HFFc6 (cell line): Measurements from ENCODE around the gene ARHGAP26. TPM values are rescaled to one million over a fixed set of nuclear protein-coding genes. Genes with fewer than 3 reads are reported as not detected.

ENCODE experiments used
- DNase-seq: peaks from one replicate; pipeline ENCODE4 v3.0.0-alpha.2; 2018
- H3K27ac Mint-ChIP-seq: 2 replicates; pipeline ENCODE4 v1.8.0; 2020; ENCODE audit warnings: mild to moderate bottlenecking, mixed read lengths
- H3K27me3 Mint-ChIP-seq: 2 replicates; pipeline ENCODE4 v1.8.0; 2021; ENCODE audit warnings: mild to moderate bottlenecking, moderate library complexity, mixed read lengths; ENCODE audit not compliant: insufficient read depth
- H3K36me3 Mint-ChIP-seq: 2 replicates; pipeline ENCODE4 v1.8.0; 2021; ENCODE audit warnings: low read depth, mixed read lengths
- H3K4me1 Mint-ChIP-seq: 2 replicates; pipeline ENCODE4 v1.8.0; 2020; ENCODE audit warnings: low read depth, mixed read lengths
- H3K4me3 Mint-ChIP-seq: 2 replicates; pipeline ENCODE4 v1.8.0; 2020; ENCODE audit warnings: mild to moderate bottlenecking, moderate library complexity, mixed read lengths
- H3K9me3 Mint-ChIP-seq: 2 replicates; pipeline ENCODE4 v1.8.0; 2020; ENCODE audit warnings: mild to moderate bottlenecking, mixed read lengths
- total RNA-seq, 6 experiments: library from RNA; stranded (reverse); fragmentation: NEBNext Ultra II Directional; extraction: Animal tissue kit (Norgen Biotek cat#: 25700); gene quantifications; 2 replicates in 1 of 6; 3 replicates in 5 of 6; pipeline ENCODE4 v1.2.3, GENCODE V29; 2021
- TF ChIP-seq, protein P1 (sequence below): fragments of 200-600 bp; sonication (generic); IDR thresholded peaks from 2 replicates; pipeline ENCODE4 v1.5.0; 2021; ENCODE audit warnings: antibody characterized with exemption, mild to moderate bottlenecking

Gene ARHGAP26
- total RNA-seq, 6 experiments from 2014 or later, result 2.3 to 3.6 (median 3.1) TPM

DNA sequence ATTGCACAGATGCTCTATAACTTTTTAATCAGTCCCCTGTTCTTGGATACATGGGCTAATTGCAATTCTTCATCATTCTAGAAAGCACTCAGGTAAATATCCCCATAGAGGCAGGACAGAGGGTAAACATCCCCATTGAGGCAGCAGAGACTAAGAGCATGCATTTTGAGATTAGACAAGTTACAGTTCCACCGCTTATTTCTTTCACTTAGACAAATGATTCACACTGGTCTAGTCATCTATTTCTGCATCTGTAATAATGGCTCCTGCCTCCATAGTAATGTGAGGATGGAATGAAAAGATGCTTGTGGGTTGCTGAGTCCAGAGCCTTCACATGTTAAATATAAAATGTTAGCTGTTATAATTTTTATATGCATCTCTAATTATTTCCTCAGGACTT, 276.9 kb downstream of the ARHGAP26 start:
- H3K27ac Mint-ChIP-seq, result no peak overlapping the region
- H3K4me3 Mint-ChIP-seq, result no peak overlapping the region
- H3K4me1 Mint-ChIP-seq, result peaks cover 34% of the 10 kb centered on the region
- no peaks in the 10 kb centered on the region for H3K9me3 Mint-ChIP-seq
- H3K27me3 Mint-ChIP-seq, result no peaks in the 10 kb centered on the region
- DNase-seq, result no peak
- no peaks in the 10 kb centered on the region for H3K36me3 Mint-ChIP-seq
- TF ChIP-seq, protein P1, sequence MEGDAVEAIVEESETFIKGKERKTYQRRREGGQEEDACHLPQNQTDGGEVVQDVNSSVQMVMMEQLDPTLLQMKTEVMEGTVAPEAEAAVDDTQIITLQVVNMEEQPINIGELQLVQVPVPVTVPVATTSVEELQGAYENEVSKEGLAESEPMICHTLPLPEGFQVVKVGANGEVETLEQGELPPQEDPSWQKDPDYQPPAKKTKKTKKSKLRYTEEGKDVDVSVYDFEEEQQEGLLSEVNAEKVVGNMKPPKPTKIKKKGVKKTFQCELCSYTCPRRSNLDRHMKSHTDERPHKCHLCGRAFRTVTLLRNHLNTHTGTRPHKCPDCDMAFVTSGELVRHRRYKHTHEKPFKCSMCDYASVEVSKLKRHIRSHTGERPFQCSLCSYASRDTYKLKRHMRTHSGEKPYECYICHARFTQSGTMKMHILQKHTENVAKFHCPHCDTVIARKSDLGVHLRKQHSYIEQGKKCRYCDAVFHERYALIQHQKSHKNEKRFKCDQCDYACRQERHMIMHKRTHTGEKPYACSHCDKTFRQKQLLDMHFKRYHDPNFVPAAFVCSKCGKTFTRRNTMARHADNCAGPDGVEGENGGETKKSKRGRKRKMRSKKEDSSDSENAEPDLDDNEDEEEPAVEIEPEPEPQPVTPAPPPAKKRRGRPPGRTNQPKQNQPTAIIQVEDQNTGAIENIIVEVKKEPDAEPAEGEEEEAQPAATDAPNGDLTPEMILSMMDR, result no peak

DNA sequence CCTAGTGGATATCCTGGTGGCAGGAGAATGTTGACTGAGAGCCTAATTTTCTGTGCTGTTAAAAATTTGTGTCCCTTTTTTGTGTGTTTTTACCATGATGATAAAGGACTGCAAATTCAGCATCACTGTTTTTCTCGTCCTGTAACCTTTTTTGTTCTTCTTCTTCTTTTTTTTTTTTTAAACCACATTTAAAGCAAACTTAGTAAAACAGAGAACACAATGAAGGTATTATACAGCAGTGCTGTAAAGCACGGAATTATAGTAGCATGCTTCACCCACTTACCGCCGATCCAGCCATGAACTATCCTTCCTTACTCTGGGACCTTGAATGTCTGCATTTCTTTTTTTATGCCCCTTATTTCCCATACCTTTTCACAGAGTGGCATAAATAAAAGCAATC, 280.0 kb downstream of the ARHGAP26 start:
- no peaks in the 10 kb centered on the region for H3K9me3 Mint-ChIP-seq
- no peak for DNase-seq
- no peaks in the 10 kb centered on the region for H3K36me3 Mint-ChIP-seq
- no peaks in the 10 kb centered on the region for H3K27me3 Mint-ChIP-seq
- TF ChIP-seq, protein P1, result no peak
- peaks cover 49% of the 10 kb centered on the region for H3K4me1 Mint-ChIP-seq
- H3K4me3 Mint-ChIP-seq, result no peak overlapping the region
- no peak overlapping the region for H3K27ac Mint-ChIP-seq

DNA sequence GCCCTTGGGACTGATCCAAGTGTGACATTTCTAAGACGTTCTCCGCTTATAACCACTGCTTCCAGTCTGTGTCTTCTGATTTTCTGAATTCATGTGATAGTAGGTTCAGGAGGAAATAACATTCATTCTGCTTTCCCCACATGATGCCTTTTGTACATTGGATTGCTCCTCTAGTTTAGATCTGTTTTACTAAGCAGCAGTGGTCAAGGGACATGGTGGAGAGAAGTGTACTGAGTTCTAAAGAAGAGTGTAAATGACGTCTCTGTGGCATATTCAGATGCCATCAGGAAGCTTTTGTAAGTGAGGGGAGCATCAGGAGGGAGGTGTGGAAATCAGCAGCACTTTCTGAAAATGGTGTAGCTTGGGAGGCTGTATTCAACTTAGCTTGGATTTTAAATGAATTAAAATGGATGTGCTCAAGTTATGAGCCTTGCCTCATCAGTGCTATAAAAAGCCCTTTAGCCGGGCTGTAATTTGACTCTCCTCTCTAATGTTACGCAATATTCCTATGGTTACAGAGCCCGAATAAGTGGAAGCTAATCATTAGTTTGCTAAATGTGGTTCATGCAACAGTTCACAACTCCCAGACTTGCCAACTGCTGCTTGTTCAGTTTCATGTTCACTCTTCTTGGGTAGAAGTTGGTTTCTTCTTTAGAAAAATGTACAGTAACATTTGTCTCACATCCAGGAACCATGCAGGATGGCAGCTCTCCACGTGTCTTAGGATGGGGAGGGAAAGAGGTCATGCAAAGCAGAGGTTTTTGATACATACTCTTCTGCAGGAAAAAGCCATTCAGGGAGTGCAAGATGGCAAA, 281.3 kb downstream of the ARHGAP26 start:
- Mint-ChIP-seq H3K4me3 (peak overlapping the region; percentile 60), H3K4me1 (peaks cover 60% of the 10 kb centered on the region), H3K9me3 (no peaks in the 10 kb centered on the region), H3K36me3 (no peaks in the 10 kb centered on the region), H3K27me3 (no peaks in the 10 kb centered on the region), H3K27ac (peak overlapping the region; percentile 92)
- TF ChIP-seq, protein P1, result no peak
- DNase-seq, result peak; percentile 89

DNA sequence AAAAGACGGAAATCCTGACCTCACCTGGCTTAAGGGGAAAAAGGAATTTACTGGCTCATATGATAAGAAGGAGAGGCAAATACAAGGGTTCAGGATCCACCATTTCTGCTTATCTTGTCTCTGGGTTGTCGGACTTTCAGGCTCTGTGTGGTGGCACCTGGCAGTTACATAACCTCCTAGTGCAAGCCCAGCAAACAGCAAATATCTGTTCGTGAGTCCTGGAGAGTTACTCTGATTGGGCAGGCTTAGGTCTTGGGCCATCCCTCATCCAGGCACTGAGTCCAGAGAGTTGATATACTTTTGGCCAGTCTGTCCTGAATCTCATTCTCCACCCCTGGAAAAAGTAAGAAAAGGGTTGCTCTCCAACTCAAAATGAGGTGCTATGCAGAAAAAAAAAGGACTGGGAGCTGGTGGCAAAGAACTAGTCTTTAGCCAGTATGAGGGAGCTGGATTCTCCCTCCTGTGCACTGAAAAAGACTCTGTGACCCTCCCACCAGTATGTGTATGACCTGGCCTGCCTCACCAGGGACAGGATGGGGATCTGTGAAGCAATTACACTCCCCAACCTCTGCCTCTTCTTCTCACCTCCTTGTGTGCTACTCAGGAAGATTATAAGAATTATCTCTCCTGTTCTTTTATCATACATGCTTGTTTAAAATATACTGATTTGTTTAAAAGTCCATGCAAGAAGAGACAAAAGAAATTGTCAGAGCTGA, 282.9 kb downstream of the ARHGAP26 start:
- TF ChIP-seq, protein P1, result no peak
- no peak for DNase-seq
- no peak overlapping the region for H3K4me3 Mint-ChIP-seq
- H3K27me3 Mint-ChIP-seq, result no peaks in the 10 kb centered on the region
- peaks cover 68% of the 10 kb centered on the region for H3K4me1 Mint-ChIP-seq
- H3K36me3 Mint-ChIP-seq, result peaks cover 9% of the 10 kb centered on the region; the same call in 1 of the 2 replicates
- H3K27ac Mint-ChIP-seq, result no peak overlapping the region; the same call in 1 of the 2 replicates
- no peaks in the 10 kb centered on the region for H3K9me3 Mint-ChIP-seq

DNA sequence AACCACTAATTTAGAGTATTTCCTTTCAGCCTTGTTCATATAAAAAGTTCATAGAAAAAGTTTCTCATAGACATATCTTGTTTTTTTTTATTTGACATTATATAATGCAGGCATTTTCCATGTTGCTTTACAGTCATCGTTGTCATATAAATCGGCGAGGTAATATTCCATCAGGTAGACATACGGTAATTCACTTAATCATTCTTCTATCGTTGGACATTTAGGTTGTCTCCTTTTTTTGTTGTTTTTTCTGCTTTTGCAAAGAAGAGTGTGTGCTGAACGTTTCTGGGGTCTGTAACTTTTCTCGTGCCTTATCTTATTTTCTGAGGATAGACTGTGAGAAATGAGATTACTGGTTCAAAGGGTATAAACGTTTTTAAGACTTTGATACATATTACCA, 283.6 kb downstream of the ARHGAP26 start:
- DNase-seq, result no peak
- no peaks in the 10 kb centered on the region for H3K9me3 Mint-ChIP-seq
- no peak overlapping the region for H3K27ac Mint-ChIP-seq
- H3K4me1 Mint-ChIP-seq, result peaks cover 73% of the 10 kb centered on the region
- H3K4me3 Mint-ChIP-seq, result no peak overlapping the region
- H3K27me3 Mint-ChIP-seq, result no peaks in the 10 kb centered on the region
- TF ChIP-seq, protein P1, result no peak
- peaks cover 15% of the 10 kb centered on the region; the same call in 1 of the 2 replicates for H3K36me3 Mint-ChIP-seq
